GM10266 (cell line): ENCODE measurements around the gene NNAT.

ENCODE experiments used
- DNase-seq: peaks from one replicate; pipeline ENCODE4 v3.0.0; 2012; ENCODE audit errors: extremely low spot score
- CTCF ChIP-seq: IDR thresholded peaks from 2 replicates; pipeline ENCODE4 v1.5.1; 2012; ENCODE audit warnings: mild to moderate bottlenecking, low read depth; ENCODE audit not compliant: control insufficient read depth, insufficient read depth; ENCODE audit errors: missing control alignments

The NNAT gene

GRCh38 chr20:37525810-37526209, 4.8 kb downstream of the NNAT start:
- no peak for DNase-seq
- no peak for TF ChIP-seq CTCF

GRCh38 chr20:37526238-37526838, 5.3 kb downstream of the NNAT start:
- no peak for TF ChIP-seq CTCF
- peak; percentile 52 for DNase-seq

DNA sequence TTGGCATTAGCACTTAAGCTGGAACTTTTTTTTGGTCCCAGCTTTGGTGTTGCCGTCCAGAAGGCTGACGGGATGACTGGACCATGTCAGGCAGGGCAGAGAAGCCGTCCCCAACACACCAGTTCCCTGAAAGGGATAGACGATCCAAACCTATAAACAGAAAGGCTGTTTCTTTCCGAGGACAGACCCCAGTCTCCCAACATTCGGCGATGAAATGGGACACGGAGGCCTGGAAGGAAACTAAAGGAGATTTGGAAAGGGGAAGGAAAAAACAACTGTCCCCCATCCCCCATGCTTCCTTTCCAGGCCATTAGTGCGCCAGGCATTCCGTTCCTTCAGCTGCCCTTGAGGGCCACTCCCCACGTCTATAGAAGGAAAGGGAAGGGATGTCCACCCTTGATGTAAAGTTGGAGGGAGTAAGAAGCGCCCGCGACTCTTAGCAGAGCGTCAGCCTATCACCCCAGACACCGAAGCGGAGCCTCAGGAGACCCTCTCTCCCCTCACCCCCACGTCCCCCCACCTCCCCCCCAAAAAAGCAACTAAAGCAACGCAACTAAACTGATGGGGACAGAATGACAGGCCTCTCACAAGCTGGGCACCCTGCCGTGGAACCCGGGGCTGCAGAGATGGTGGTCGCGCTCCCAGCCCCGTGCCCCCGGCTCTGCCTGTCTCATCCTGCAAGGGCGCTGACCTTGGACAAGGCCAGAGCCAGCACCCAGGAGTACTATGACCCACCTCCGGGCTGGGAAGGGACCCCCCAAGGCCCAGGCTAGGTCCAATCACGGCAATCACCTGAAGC, 6.0 kb downstream of the NNAT start:
- no peak for TF ChIP-seq CTCF
- peak; percentile 55 for DNase-seq

DNA sequence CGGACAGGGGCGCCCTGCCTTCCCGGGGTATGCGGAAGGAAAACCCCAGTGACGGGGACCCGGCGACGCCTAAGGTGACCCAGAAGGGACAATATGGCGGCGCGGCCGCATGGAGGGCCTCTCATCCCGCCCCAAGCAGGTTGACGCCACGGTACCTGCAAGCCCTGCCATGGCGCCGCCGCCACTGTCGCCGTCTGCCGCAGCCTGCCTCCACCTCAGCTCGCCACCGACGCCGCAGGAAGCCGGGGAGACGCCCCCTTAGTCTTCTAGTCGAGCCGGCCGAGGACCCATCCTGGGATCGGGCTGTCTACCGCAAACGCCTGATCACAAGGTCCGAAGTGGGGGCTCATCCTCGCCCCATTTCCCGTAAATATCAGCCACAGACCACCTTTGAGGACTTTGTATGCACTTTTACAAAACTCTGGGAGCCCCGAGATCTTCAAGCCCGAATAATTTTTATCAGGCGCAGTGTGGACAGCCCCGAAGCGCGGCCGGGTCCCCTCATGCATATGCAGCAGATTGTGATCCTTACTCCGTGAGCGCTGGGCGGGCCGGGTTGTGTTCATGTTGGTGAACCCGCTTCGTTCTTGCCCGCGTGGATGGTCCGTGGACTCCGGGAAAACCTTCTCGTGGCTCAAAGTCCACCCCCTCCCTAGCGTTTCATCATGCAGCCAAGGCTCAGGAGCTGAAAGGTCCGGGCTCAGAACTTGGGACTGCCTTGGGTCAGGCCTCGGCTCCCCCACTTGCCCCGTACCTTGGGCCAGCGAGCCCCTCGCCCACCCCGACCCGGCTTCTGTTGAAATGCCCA, 6.8 kb downstream of the NNAT start, which contains the start of gene BLCAP:
Gene BLCAP, minus strand, starts transcription at position 239 of the 808 bp plus-strand sequence. CDS start 8,702 bp downstream, outside the sequence.
- DNase-seq: peak; percentile 96
- no peak for TF ChIP-seq CTCF

DNA sequence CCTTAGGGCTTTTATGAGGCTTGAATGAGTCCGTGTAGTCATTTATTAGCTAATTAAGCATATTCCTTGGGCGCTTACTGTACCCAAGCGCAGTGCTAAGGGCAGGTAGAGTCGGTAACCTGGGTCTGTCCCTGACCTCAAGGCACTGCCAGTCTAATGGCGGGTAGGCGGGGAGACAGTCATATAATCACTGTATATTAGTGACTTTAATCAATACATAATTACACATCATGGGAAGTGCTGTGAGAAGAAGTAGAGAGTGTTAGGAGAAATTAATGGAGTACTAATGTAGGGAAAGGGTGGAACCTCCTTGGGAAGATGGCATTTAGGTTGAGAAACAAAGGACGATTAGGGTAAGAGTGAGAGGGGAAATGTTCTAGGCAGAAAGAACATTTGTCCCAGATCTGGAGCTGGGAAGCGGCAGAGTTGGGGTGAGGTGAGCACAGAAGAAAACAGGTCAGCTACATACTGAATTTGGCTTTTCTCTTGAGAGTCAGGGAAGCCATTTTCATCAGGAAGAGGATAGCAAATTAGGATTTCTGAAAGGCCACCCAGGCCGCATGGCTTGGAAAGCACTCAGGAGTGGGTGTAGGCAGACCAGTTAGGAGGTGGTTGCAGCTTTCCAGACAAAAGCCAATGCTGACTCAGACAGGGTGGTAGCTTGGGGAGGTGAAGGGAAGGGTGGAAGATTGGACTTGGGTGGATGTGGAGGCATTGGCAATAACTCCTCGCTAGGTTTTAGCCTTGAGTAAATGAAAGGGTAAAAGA, 7.6 kb downstream of the NNAT start:
- no peak for DNase-seq
- no peak for TF ChIP-seq CTCF

DNA sequence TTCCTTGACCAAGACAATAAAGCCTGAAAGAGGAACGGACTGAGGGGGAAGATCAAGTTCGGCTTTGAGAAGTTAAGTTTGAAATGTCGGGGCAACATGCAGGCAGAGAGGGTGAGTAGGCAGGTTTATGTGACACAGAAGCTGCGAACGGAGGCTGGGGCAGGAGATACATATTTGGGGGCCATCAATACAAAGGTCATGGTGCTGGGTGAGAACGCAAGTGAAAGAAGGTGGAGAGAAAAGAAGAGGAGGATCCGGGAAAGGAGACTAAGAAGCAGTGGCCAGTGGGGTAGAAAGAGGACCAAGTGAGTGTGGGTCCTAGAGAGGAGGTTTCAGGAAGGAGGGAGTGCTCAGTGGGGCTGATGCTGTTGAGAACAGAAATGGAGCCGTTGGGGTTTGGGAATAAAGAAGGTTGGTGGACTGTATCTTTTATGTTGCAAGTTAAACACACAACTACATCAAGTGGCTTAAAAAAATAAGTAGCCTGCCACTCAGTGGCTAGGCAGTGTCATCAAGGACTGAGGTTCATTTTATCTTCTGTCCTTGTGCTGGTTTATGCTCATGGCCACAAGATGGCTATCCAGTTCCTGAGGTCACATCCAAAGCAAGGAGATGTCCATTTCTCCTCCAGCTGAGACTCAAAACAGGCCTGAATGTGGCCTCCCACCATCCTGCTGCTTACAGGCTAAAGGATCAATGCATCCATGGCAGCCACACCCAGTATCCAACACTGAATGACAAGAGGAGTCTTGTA, 8.3 kb downstream of the NNAT start:
- no peak for DNase-seq
- TF ChIP-seq CTCF: peak; percentile 27
